GM18868 (cell line): ENCODE results near the gene JAK3.

Experiments used
- ATAC-seq: cut with Tn5 transposase; IDR thresholded peaks from one replicate; pipeline ENCODE4 v1.9.1; 2021; ENCODE audit warnings: mild to moderate bottlenecking, moderate library complexity; ENCODE audit not compliant: unreplicated experiment

JAK3 gene

DNA sequence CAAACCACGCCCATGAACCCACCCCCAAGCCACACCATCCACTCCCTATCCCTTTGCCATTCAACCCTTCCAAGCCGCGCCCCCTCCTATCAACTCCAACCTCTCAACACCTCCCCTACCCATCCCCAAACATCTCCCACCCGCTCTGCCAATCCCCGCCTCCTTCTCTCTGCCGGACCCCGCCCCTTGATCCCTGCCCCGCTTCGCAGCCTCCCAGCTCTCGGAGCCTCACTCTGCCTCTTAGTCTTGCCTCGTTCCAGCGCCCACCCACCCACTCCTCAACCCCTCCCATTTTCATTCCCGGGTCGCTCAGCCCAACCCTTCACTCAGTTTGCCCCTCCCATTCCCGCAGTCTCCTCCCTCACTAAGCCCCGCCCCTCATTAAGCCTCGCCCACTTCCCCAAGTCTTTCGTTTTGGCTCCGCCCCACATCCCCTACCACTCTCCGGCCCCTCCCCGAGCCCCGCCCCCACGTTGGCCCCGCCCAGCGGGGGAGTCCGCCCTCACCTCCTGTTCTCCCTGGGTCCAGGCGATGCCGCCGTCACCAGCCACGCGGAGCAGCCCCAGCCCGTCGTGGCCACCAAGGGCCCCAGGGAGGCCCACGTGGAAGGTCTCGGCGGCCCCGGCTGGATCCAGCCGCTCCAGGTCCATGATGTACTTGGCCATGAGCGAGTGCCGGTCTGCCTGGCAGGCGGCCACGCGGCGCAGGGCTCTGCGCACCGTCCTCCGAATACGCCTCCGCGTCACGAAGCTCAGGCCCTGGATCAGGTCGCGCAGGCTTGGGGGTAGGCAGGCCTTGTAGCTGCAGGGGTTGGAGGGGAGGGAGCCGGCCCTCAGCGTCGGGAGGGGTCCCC, 5.7 kb downstream of the JAK3 start:
- ATAC-seq: no peak

DNA sequence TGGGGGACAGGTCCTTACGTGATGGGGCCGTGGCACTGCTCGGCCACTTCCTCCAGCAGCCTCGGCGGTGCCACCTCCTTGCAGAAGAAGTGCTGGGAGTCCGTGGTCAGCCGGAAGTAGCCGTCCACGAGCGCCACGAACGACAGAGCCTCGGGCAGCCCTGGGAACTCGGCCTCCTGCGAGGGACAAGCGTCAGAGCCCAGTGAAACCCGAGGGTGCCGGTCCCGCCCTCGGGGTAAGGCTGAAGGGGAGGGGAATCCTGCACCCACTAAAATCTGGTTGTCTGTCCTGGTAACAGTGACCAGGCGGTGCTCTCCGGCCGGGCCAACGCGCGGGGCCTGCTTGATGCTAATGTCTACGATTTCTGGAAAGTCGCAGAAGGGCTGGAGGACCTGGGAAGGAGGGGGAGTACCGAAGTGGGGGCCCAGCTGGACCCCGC, 6.4 kb downstream of the JAK3 start:
- ATAC-seq: no peak

DNA sequence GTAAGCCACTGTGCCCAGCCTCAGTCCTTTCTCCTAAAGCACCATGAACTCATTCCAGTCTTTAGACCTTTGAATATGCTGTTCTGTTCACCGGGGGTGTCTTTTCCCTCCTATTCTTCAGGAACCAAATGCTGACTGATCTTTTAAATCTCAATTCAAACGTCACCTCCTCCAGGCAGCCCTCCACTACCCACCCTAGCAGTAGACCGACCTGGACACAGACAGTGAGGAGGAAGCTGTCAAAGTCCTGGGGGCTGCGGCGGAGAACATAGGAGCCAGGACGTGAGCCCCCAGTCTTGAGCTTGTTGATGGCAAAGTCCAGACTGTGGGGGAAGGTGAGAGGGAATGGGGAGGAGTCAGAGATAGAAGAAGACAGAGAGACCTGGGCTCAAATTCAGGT, 7.8 kb downstream of the JAK3 start:
- no peak for ATAC-seq

DNA sequence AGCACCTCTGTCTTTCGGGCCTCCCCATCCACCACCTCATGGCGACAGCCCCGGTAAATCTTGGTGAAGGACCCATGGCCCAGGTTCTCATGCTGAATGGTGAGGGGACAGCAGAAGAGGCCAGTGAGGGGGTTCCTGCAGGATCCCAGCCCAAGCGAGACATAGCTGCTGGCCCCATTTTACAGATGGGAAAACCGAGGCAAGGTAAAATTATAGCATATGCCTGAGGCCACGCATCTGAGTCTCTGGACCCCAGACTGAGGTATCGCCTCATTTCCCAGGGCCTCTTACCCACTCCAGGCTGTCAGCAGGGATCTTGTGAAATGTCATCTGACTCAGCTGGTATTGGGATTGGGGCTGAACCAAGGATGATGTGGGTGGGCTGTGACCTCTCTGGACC, 9.8 kb downstream of the JAK3 start:
- no peak for ATAC-seq

DNA sequence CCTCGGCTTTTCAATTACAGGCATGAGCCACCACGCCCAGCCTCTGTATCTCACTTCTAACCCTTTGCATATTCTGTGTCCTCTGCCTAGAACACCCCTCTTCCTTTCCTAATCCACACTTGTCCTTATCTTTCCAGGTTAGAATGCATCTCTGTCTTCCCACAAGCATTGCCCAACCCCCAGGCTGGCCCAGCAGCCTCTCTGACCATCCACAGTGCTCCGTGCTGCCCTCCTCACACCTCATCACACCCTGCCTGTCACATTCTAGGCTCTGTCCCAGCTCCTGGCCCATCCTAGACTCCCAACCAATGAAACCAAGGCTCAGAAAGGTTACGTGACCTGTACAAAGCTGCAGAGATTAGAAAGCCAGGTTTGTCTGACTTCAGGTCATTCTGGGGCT, 11.3 kb downstream of the JAK3 start:
- ATAC-seq: no peak

DNA sequence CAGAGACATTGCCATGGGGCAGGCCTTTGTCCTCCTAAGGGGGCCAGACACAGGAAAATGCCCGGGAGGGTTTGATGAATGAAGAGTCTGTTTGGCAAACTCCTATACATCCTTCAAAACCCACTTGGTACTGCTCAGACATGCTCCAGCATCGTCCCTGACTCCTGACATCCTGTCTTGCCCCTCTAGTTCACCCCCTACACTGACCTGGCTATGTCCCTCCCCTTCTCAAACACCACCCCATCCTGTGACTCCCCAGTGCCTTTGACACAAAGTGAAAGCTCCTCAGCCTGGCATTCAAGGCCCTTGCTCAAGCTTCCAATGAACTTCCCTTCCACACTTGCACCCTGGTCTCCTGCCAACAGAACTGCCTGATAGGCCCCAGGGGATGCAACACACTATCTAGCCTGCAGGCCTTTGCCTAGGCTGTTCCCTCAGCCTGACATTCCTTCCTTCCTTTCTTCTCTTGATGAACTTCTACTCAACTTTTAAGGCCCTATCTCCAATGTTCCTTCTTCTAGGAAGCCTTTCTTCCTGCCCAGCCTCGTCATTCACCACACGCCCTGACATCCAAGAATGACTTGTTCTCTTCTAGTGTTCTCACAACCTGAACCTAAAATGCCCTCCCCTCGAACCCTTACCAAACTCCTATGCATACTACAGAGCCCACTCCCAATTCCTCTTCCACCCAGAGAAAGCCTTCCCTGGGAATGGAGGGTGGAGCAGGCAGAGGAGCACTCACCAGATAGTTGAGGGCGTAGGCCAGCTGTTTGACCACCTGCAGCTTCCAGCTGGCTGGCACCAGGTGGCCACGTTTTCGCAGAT, 12.4 kb downstream of the JAK3 start:
- ATAC-seq: no peak

DNA sequence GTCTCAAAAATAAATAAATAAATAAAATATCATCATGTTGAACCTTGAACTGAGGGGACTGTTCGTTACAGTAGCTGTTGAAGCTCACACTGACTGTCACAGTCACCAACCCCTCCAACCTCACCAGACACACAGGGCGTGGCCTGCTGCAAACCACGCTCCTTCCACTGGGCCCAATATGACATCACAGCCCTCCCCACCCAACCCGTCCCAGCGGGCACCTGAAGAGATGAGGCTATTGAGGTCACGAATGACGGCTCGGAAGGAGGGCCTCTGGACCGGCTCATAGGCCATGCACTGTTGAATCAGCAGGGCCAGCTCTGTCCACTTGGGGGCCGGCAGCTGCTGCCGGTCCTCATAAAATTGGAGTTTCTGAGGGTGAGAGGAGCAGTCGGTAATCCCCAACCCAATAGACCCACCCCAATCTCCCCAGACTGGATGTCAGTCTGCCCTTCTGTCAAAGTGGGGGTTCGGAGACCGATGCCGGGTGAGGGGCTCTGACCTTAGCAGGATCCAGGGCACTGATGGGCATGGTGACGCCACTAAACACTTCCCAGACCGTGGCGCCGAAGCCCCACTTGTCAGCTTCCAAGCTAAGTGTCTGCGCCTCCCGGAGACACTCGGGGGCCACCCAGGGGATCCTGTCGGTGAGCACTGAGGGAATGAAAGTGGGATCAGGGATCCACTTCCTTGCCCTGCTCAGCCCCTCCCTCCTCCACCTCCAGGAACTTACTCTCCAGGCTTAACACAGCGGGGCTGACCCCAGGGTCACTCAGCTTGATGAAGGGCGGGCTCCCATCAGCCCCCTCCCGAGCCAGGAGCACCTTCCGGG, 13.2 kb downstream of the JAK3 start:
- ATAC-seq: no peak

DNA sequence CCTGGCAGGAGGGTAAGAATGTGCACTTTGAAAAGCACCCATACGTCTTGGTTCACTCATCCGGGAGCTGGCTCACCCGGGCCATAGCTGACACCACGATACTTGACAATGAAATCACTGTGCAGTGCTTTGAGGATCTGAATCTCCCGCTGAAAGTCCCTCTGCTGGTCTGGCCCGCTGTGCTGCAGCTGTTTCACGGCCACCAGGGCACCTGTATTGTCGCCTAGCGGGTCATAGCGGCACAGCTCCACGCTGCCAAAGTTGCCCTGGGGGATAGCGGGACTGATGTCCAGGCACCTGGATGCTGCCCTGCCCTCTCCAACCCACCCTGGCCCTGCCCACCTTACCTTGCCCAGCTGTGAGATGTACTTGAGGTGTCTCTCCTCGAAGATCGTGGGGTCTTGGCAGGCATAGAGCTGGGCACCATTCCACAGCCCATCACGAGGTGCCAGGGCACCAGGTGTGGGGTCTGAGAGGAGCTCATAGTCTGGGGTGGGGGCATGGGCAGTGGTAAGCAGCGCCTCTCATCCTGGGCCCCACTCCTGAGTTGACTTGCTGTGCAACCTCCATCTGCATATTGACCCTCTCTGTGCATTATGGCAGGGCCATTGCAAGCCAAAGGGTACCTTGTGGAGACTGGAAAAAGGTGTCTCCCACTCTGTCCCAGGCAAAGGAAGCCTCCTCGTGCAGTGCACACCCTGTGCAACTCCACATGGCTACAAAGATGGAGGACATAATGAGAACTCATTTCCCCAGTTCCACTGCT, 15.2 kb downstream of the JAK3 start:
- no peak for ATAC-seq

DNA sequence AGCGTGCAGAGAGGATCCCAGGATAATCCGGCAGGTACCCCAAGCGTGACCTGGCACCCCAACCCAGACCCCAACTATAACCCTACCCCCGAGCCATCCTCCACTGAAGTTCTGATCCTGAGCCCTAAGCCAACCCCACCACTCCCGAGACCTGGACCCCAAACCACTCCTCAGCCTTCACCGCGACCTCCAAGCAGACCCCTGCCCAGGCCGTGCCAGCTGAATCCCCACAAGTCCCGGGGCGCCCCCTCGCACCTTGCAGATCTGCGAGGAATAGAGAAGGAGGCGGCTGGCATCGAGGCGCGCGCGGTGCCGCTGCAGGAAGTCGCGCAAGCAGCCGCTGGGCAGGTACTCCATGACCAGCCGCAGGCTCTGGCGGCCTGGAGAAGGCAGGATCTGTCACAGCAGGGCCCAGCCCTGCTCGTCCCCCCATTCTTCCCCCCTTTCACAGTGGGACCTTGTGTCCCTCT, 16.3 kb downstream of the JAK3 start:
- ATAC-seq: no peak

DNA sequence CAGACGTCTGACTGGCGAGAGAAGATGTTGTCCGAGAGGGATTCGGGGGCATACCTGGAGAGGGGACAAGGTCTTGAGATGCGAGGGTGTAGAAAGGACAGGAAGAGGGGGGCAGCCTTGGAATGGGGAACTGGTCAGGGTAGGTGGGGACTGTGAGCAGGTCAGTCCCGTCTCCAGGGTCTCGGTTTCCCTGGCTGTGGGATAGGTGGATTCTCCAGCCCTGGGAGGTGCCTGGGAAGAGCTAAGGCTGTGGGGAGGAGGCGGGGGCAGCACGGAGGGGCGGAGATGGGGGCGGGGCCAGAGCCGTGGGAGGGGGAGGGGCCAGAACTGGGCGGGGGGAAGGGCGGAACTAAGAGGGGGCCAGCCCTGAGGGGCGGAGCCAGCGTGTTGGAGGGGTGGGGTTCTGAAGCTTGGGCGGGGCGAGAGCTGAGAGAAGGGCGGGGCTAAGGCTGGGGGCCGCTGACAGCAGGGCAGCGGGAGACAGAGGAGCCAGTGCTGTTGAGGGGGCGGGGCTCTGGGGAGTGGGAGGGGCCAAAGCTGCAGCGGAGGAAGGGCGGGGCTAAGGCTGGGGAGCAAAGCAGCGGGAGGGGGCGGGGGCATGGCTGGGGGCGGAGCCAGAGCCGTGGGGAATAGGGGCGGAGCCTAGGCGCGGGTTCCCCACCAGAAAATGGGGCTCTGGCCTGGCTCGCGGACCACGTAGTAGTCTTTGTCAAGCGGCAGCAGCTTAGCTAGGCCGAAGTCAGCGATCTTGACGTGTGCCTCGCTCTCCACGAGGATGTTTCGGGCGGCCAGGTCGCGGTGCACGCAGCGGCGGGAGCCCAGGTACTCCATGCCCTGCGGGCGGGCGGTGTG, 17.0 kb downstream of the JAK3 start:
- ATAC-seq: no peak

DNA sequence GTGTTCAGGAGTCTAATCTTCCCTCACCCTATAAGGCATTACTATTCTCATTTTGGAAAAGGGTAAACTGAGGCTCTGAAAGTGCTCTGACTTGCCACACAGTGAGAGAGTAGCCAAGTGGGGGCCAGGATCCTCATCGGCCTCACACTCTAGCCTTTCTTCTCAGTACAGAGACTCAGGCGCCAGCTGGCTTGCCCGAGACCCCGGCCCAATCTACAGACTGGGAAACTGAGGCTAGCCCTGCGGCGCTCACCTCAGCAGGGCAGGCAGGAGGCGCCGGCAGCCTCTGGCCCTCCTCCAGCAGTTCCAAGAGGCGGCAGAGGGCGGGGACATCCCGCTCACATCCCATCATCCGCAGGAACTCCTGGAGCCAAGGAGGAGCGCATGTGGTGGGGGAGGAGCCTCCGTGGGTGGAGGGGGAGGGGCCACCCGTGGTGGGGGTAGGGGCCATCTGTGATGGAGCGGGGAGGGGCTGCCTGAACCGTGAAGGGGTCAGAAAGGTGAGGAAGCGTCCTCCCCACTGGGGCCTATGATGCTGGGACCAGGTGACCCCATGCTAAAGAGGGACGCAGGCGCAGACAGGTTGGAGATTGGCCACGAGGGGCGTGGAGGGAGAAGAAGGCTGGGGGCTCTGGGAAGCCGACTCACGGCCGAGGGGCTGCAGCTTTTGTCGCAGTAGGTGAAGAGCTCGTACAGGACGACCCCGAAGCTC, 17.8 kb downstream of the JAK3 start:
- no peak for ATAC-seq

DNA sequence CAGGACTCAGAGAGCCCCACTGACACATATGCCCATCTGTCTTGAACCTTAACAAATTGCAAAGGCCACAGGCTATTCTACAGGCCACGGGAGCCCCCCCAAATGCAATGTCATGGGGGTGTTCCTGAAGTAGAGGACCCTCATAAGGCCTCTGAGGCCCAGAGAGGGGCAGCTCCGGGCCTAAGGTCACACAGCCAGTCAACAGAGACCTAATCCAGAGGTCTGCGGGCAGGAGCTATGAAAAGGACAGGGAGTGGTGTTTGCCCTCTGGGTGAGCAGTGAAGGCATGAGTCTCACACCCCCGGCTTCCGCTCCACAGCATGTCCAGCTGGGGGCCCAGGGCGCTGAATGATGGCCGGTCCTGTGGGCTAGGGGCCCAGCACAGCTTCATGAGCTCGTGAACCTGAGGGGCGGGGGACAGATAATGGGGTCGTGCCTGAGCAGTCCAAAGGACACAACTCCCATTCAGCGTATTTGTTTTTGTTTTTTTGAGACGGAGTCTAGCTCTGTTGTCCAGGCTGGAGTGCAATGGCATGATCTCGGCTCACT, 21.2 kb downstream of the JAK3 start:
- ATAC-seq: no peak

DNA sequence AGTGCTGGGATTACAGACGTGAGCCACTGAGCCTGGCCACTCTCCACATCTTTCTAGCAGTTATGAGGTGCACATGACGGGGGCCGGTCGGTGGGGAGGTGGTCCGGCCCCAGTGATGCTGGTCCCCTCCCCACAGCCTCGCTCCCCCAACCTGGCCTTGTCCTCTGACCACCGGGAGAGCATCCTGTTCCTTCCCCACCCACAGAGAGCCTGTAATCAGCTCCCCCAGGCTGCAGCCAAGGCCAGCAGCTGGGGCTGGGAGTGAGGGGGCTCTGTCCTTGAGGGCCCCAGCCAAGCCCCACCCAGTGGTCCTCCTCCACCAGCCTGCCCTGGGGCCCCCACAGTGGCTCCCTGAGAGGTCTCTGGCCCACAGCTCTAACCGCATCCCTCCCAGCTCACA, 23.4 kb downstream of the JAK3 start:
- no peak for ATAC-seq

DNA sequence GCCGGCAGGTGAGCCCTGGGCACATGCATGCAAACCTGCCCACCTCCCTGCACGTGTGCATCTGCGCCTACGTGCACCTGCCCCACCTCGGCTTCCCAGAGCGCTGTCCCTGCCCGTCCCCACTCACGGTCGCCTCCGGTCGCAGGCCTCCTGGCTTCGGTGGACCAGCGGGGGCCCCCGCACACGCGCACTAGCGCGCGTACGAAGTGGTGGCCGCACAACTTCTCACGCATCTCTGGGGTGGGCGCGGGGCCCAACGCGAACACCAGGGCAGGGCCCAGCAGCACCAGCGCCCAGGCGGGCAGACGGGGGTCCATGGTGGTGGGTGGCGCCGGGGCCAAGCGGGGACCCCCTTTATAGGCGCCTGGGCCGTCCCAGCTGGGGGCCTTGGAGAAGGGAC, 26.6 kb downstream of the JAK3 start, which contains the start of gene INSL3:
TSS of gene INSL3 (minus strand) at position 330 of the 400 bp plus-strand sequence. CDS start at position 317, 13 bp downstream.
- ATAC-seq: no peak

DNA sequence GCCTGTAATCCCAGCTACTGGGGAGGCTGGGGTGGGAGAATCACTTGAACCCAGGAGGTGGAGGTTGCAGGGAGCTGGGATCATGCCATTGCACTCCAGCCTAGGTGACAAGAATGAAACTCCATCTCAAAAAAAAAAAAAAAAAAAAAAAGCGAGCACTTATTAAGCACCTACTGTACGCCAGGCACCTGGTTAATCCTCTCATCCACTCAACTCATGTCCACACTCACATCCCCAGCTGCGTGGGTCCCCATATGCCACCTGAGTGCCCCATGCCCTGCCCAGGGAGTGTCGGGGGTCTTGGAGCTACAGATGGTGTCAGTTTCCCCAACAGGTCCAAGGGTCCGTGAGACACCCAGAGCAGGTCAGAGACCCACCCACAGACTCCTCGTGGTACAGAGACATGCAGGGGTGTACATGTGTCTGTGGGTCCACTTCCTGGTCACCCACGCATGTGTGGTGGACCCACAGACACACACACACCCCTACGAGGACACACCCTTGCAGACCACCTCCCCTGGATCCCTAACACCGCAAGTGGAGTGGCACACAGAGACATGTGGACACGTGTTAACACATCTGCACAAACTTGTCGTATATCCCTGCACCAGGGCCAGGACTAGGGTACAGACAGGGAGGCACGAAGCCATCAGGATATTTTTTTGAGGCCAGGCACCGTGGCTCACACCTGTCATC, 30.0 kb downstream of the JAK3 start:
- ATAC-seq: no peak

DNA sequence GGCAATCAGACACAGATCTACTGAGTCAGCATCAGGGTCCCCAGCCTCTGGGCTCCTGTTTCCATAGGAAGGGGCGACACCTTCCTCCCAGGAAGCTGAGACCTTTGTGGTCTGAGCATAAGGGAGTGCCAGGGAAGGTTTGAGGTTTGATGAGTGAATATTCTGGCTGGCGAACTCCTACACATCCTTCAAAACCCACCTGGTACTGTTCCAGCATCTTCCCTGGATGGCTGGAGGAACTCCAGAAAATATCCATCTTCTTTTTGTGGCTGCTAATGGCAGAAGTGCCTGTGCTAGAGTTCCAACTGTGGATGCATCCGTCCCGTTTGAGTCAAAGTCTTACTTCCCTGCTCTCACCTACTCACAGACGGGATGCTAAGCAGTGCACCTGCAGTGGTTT, 35.7 kb downstream of the JAK3 start:
- no peak for ATAC-seq

DNA sequence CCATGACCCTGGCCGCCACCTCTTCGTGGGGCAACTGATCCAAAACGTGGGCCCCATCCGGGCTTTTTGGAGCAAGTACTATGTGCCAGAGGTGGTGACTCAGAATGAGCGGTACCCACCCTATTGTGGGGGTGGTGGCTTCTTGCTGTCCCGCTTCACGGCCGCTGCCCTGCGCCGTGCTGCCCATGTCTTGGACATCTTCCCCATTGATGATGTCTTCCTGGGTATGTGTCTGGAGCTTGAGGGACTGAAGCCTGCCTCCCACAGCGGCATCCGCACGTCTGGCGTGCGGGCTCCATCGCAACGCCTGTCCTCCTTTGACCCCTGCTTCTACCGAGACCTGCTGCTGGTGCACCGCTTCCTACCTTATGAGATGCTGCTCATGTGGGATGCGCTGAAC, 36.1 kb downstream of the JAK3 start:
- ATAC-seq: no peak

DNA sequence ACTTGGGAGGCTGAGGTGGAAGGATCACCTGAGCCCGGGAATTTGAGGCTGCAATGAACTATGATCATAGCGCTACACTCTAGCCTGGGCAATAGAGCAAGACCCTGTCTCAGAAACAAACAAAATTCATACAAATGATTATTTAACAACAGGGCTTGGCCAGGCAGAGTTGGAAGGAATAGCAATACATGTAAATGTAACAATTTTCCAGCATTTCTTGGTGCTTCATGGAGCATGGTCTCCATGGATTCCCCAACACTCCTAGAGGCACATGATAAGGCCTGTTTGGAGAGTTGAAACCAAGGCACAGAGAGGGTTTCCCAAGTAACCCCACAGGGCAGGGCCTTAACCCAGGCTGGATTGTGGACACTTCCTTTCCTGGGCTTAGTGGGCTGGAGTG, 36.7 kb downstream of the JAK3 start:
- no peak for ATAC-seq
